22Rv1 (cell line): ENCODE measurements around the gene PHF1.
A peak's percentile ranks its signal among the peaks of the same experiment; 100 is the strongest.

Source experiments
- H3K27ac ChIP-seq: fragments of 450-650 bp; 2 replicates; pipeline ENCODE4 v1.5.1; 2017
- CTCF ChIP-seq: fragments of 450-650 bp; IDR thresholded peaks from 2 replicates; pipeline ENCODE4 v1.5.1; 2017; ENCODE audit warnings: mild to moderate bottlenecking
- ZFX ChIP-seq: fragments of 450-650 bp; IDR thresholded peaks from 2 replicates; pipeline ENCODE4 v1.6.1; 2017; ENCODE audit warnings: antibody characterized with exemption, borderline replicate concordance

The PHF1 gene

DNA sequence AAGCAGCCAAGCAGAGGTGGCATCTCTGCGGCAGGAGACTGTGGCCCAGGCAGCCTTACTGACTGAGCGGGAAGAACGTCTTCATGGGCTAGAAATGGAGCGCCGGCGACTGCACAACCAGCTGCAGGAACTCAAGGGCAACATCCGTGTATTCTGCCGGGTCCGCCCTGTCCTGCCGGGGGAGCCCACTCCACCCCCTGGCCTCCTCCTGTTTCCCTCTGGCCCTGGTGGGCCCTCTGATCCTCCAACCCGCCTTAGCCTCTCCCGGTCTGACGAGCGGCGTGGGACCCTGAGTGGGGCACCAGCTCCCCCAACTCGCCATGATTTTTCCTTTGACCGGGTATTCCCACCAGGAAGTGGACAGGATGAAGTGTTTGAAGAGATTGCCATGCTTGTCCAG is 5.9 kb upstream of the PHF1 start:
- no peak overlapping the region for H3K27ac ChIP-seq
- TF ChIP-seq CTCF (no peak), ZFX (no peak)

DNA sequence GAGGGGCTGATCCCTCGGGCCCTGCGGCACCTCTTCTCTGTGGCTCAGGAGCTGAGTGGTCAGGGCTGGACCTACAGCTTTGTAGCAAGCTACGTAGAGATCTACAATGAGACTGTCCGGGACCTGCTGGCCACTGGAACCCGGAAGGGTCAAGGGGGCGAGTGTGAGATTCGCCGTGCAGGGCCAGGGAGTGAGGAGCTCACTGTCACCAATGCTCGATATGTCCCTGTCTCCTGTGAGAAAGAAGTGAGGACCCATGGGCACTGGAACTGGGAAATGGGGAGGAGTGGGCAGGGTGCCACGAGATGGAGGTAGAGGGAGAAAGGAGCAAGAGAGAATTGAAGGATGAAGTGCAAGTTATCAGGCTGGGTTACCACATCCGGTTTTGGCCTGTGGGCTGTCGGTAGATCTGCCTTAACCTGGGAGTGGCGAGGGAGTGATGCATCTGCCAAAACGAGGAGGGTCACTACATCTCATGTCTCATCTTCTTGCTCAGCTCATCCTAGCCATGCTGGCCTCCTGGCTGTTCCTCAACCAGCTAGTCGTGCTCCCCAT is 5.4 kb upstream of the PHF1 start:
- TF ChIP-seq ZFX, result no peak
- no peak for TF ChIP-seq CTCF
- no peak overlapping the region for H3K27ac ChIP-seq

- no peak overlapping the region for H3K27ac ChIP-seq
- TF ChIP-seq CTCF (no peak), ZFX (no peak)
These were observed 4.7 kb upstream of the PHF1 start for GRCh38 chr6:33406126-33406525.

DNA sequence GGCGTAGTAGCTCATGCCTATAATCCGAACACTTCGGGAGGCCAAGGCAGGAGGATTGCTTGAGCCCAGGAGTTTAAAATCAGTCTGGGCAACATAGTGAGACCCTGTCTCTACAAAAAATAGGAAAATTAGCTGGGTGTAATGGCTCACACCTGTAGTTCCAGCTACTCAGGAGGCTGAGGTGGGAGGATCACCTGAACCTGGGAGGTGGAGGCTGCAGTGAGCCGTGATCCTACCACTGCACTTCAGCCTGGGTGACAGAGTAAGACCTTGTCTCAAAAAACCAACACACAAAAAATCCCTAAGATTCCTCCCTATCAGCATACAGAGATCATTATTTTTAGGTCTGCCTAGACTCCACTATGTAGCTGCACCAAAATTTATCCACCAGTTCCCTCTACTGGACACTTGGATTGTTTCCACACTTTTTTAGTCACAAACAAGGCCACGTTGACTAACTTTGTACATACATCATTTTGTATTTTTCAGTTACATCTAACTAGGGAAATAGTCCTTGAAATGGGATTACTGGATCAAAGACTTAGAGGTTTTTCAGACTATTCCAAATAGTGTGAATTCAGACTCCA is 3.6 kb upstream of the PHF1 start:
- 0 out of 2 replicates have a peak, but pooled peaks have one; percentile 14 for TF ChIP-seq CTCF
- no peak for TF ChIP-seq ZFX
- H3K27ac ChIP-seq, result peak overlapping the region; percentile 96

GRCh38 chr6:33410050-33410710 is 634 bp upstream of the PHF1 start:
- TF ChIP-seq CTCF (no peak), ZFX (no peak)
- H3K27ac ChIP-seq, result peak overlapping the region; percentile 96

GRCh38 chr6:33411632-33412005 is 805 bp downstream of the PHF1 start:
- H3K27ac ChIP-seq, result peak overlapping the region; percentile 96
- no peak for TF ChIP-seq ZFX

GRCh38 chr6:33412140-33413009 is 1.6 kb downstream of the PHF1 start:
- peak overlapping the region; percentile 96 for H3K27ac ChIP-seq
- no peak for TF ChIP-seq CTCF
- TF ChIP-seq ZFX, result no peak
